C4-2B (cell line): Measurements from ENCODE around the gene CFLAR.
"Not testable (repeated sequence)": the region's sequence is repeated elsewhere in the genome, so short reads cannot be mapped to it uniquely, and the experiment has no call there.

ENCODE experiments used
- H3K27ac ChIP-seq: fragments of 450-650 bp; 2 replicates; pipeline ENCODE4 v1.5.1; 2017
- CTCF ChIP-seq: fragments of 450-650 bp; conservative IDR thresholded peaks from 2 replicates; pipeline ENCODE4 v1.5.1; 2017; ENCODE audit warnings: mild to moderate bottlenecking
- ZFX ChIP-seq: fragments of 450-650 bp; IDR thresholded peaks from 2 replicates; pipeline ENCODE4 v1.6.1; 2017

The CFLAR gene

GRCh38 chr2:201144101-201145051 is 28.4 kb downstream of the CFLAR start:
- no peak overlapping the region for H3K27ac ChIP-seq
- TF ChIP-seq ZFX (no peak), CTCF (no peak)

DNA sequence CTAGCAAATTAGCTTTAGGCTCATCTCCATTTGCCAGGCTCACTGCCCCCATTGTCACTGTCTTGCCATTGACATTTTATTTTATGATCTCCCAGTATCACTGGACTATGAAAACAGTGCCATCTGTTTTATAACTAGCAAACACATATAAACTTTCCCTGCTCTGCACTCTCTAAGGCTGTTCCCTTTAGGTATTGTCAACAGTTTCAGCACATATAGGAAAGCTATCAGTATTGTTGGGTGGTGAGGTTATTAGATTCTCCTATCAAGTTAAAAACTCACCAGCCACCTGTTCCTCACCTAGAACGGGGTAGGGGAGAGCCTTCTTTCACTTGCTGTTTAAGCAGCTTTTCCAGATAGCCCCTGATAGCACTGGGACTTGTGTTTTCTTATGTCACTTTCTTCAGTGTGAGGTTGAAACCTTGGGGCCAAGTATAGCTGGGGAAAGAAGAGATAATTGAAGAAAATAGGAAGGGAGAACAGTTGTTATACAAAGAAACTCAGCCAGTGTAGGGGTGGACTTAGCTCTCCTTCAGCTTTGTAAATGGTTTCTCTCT is 32.5 kb downstream of the CFLAR start:
- H3K27ac ChIP-seq = no peak overlapping the region
- TF ChIP-seq CTCF (no peak), ZFX (no peak)

DNA sequence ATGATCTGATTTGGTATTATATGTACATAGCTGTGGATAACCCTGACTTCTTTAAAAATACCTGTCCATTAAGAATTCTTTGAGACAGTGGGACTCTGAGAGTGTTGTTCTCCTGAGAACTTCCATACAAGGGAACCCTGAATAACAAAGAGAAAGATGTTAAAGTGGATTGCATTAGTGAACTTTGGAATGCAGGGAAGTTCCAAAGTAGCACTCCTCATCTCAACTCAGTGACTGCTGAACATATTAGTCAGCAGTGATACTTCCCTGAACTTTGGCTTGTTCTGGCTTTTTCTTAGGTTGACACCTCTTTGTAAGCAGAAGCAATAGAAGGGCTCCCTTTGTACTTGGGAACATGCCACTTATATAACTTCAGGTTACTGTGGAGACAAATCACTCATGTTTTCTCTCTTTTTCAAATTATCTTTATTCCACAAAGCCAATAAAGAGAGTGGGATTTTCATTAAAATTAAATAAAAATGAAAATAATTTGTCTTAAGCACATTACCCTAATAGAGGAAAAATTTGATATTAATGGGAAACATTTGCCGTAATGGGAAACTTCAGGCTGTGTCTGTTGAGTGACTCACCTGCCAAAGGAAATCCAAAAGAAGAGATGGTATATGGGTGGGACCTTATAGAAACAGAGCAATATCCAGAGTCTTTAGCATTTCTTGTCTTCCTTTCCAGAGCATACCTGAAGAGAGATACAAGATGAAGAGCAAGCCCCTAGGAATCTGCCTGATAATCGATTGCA is 33.3 kb downstream of the CFLAR start:
- no peak overlapping the region for H3K27ac ChIP-seq

DNA sequence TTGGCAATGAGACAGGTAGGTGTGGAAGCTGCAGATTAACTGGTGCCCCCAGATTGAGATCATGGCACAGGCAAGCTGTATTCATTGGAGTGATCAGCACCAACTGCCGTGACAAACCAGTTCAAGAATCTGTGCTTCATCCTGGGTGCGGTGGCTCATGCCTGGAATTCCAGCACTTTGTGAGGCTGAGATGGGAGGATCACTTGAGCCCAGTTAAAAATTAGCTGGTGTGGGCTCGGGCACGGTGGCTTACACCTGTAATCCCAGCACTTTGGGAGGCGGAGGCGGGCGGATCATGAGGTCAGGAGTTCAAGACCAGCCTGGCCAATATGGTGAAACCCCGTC is 33.8 kb downstream of the CFLAR start:
- not testable (repeated sequence) for H3K27ac ChIP-seq

More for the DNA sequence above, 33.3 kb downstream of the CFLAR start:
- TF ChIP-seq CTCF = no peak
- TF ChIP-seq ZFX = no peak

GRCh38 chr2:201150454-201151020 is 34.6 kb downstream of the CFLAR start:
- TF ChIP-seq ZFX (no peak), CTCF (no peak)
- H3K27ac ChIP-seq = no peak overlapping the region

DNA sequence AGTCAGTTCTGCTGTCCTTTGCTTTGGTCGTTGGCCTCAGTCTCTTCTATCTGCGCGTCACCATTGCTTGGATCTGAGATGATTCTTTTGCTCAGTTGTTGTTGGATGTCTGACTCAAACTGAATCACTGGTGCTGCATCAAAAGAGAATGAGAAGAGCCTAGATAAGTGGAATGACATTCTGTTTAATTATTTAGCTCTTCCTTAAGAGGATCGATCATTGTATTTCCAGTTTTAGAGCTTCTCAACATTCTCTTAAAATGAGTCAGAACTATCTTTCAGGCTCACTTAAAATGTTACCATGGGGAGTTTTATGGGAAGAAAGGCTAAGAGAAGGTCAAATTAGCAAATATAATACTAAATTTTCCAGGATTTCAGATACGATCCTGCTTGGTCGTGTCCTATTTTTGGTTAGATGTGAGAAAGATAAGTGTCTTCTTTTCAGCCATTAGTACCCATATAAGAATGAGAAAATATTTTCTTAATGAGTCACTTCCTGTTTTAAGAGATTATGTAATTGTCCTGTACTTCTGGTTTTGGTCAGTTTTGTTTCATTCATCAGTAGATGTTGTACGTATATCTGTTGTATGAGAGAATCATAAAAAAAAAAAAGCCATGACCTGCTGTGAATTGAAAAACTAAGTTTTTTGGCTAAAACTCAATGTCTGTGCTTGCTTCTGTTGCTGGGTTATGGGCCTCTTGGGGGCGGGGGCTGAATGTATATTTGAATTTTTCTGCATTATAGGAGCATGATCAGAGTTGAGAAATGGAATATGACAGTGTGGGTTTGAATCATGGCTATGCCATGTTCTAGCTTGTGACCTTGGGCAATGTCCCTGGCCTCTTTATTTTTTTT is 35.4 kb downstream of the CFLAR start:
- no peak overlapping the region for H3K27ac ChIP-seq
- TF ChIP-seq CTCF (no peak), ZFX (no peak)

DNA sequence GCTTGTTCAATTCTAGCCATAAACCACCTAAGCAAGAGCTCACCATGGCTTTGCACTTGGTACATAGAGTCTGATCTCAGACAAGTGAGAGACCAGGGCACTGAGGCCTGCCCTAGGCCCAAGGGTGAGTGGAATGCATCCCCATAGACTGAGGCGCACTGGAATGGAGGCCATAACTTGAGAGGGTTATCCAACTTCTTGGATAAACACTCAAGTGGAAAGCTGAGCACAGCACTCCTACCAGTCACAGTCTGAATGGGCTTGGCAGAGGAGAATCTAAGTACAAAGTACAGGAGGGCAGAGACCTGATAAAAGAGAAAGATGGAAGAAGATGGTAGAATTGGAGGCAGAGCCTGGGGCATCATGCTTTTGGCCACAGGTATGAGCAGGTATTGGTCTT is 36.6 kb downstream of the CFLAR start:
- TF ChIP-seq CTCF = no peak
- no peak overlapping the region for H3K27ac ChIP-seq
